Activated CD4-positive, CD25-positive, alpha-beta regulatory T cell (primary cell): Measurements from ENCODE around the gene FNDC11.
A peak's percentile ranks its signal among the peaks of the same experiment; 100 is the strongest.
"Not testable (repeated sequence)": the region's sequence is repeated elsewhere in the genome, so short reads cannot be mapped to it uniquely, and the experiment has no call there.

ENCODE experiments used
- DNase-seq, 4 experiments: peaks; one replicate each; lab custom pipeline; 2025; lab: John Stamatoyannopoulos, UW

Gene FNDC11

GRCh38 chr20:63566395-63567135 lies 12.6 kb downstream of the FNDC11 start:
- no peak for DNase-seq

GRCh38 chr20:63567136-63567385 lies 13.1 kb downstream of the FNDC11 start:
- no peak for DNase-seq

GRCh38 chr20:63567386-63568169 lies 13.6 kb downstream of the FNDC11 start:
- peak in 2 of 4 experiments; percentile 23 to 38 for DNase-seq

GRCh38 chr20:63568170-63568981 lies 14.4 kb downstream of the FNDC11 start:
- DNase-seq: no peak

GRCh38 chr20:63568986-63569949 lies 15.3 kb downstream of the FNDC11 start:
- no peak for DNase-seq

- no peak for DNase-seq
Measured at GRCh38 chr20:63570281-63571086, 16.5 kb downstream of the FNDC11 start.

GRCh38 chr20:63571087-63571478 lies 17.1 kb downstream of the FNDC11 start:
- DNase-seq: not testable (repeated sequence)

- no peak for DNase-seq
Measured at GRCh38 chr20:63572071-63572787, 18.3 kb downstream of the FNDC11 start.

GRCh38 chr20:63572788-63573646 lies 19.1 kb downstream of the FNDC11 start:
- no peak for DNase-seq

- DNase-seq: no peak
Measured at GRCh38 chr20:63573647-63574131, 19.7 kb downstream of the FNDC11 start.

GRCh38 chr20:63574156-63574828 lies 20.3 kb downstream of the FNDC11 start, which contains the start of gene HELZ2:
Gene HELZ2, minus strand, starts transcription at chr20:63574239. Its CDS starts 1,854 bp downstream, at chr20:63572385.
- DNase-seq: peak; percentile 60 to 76 (median 67)

- no peak for DNase-seq
Measured at GRCh38 chr20:63574829-63575743, 21.1 kb downstream of the FNDC11 start.

GRCh38 chr20:63576311-63576710 lies 22.4 kb downstream of the FNDC11 start:
- DNase-seq: no peak

- DNase-seq: no peak
Measured at GRCh38 chr20:63577317-63577894, 23.4 kb downstream of the FNDC11 start.

- DNase-seq: no peak
Measured at GRCh38 chr20:63578224-63579016, 24.5 kb downstream of the FNDC11 start.
